Activated T-cell treated with anti-CD3 and anti-CD28 coated beads, Interleukin-2, amount 50 U/mL, for 72 hours (primary cell): ENCODE data around the gene ANKRD27. TPM values are rescaled to one million over a fixed set of nuclear protein-coding genes. Genes with fewer than 3 reads are reported as not detected.
"Not testable (repeated sequence)": the region's sequence is repeated elsewhere in the genome, so short reads cannot be mapped to it uniquely, and the experiment has no call there.

Source experiments
- ATAC-seq, 2 donors: fragments of 150-1000 bp; cut with Tn5 transposase; replicated peaks in 1 of 2; 2 replicates each; pipeline ENCODE4 v1.10.0; 2021; ENCODE audit warnings: moderate library complexity in 2 of 2, mild to moderate bottlenecking in 1 of 2
- DNase-seq, 2 donors: peaks; one replicate each; pipeline ENCODE4 v3.0.0; 2021 to 2022; ENCODE audit warnings: mixed read lengths in 1 of 2
- H3K27ac Mint-ChIP-seq: one replicate; pipeline ENCODE4 v1.8.0; 2022; ENCODE audit warnings: mild to moderate bottlenecking, moderate library complexity, mixed read lengths
- H3K27me3 Mint-ChIP-seq: one replicate; pipeline ENCODE4 v1.8.0; 2022; ENCODE audit warnings: low read depth, mixed read lengths
- H3K36me3 Mint-ChIP-seq, 2 donors: one replicate each; pipeline ENCODE4 v1.8.0; 2022; ENCODE audit warnings: mixed read lengths in 2 of 2, mild to moderate bottlenecking in 1 of 2; ENCODE audit not compliant: insufficient read depth in 2 of 2
- H3K4me1 Mint-ChIP-seq: one replicate; pipeline ENCODE4 v1.8.0; 2022; ENCODE audit warnings: low read depth, mixed read lengths
- H3K4me3 Mint-ChIP-seq, 2 donors: one replicate each; pipeline ENCODE4 v1.8.0; 2022; ENCODE audit warnings: mild to moderate bottlenecking in 2 of 2, mixed read lengths in 2 of 2, moderate library complexity in 2 of 2
- H3K9me3 Mint-ChIP-seq, 2 donors: one replicate each; pipeline ENCODE4 v1.8.0; 2022; ENCODE audit warnings: mixed read lengths in 2 of 2
- total RNA-seq, 2 donors: library from RNA; stranded (reverse); gene quantifications; one replicate each; pipeline ENCODE4 v1.2.3, GENCODE V29; 2022

ANKRD27 gene
- total RNA-seq, 2 donors from 2014 or later, result 34.5 to 43.3 TPM

- not testable (repeated sequence) for H3K9me3 Mint-ChIP-seq, H3K36me3 Mint-ChIP-seq, H3K27ac Mint-ChIP-seq
- Mint-ChIP-seq H3K27me3 (peaks cover 21% of the 10 kb centered on the region), H3K4me1 (peaks cover 23% of the 10 kb centered on the region), H3K4me3 (peak overlapping the region; percentile 89 to 94)
- DNase-seq, result peak; percentile 8 to 21
- peak; percentile 53 to 56 for ATAC-seq
Measured at GRCh38 chr19:32572700-32573491, 102.1 kb downstream of the ANKRD27 start.

GRCh38 chr19:32571471-32572075 is 103.4 kb downstream of the ANKRD27 start:
- H3K27me3 Mint-ChIP-seq, result peaks cover 21% of the 10 kb centered on the region
- peaks cover 23% of the 10 kb centered on the region for H3K4me1 Mint-ChIP-seq
- H3K4me3 Mint-ChIP-seq, H3K27ac Mint-ChIP-seq, H3K36me3 Mint-ChIP-seq, H3K9me3 Mint-ChIP-seq, ATAC-seq, DNase-seq: not testable (repeated sequence)

- H3K27ac Mint-ChIP-seq, result no peak overlapping the region
- ATAC-seq, result peak; percentile 79 to 83
Measured at GRCh38 chr19:32570081-32570785, 104.7 kb downstream of the ANKRD27 start.

GRCh38 chr19:32567486-32567885 is 107.5 kb downstream of the ANKRD27 start:
- no peak overlapping the region for H3K4me3 Mint-ChIP-seq
- H3K27me3 Mint-ChIP-seq, result peaks cover 14% of the 10 kb centered on the region
- H3K27ac Mint-ChIP-seq, result no peak overlapping the region
- ATAC-seq (no peak), DNase-seq (no peak)
- no peaks in the 10 kb centered on the region for H3K9me3 Mint-ChIP-seq
- no peaks in the 10 kb centered on the region for H3K36me3 Mint-ChIP-seq
- peaks cover 10% of the 10 kb centered on the region for H3K4me1 Mint-ChIP-seq

More at GRCh38 chr19:32570081-32570785, 104.7 kb downstream of the ANKRD27 start:
- H3K27me3 Mint-ChIP-seq, result peaks cover 21% of the 10 kb centered on the region
- H3K4me1 Mint-ChIP-seq, result peaks cover 23% of the 10 kb centered on the region
- H3K4me3 Mint-ChIP-seq, result peak overlapping the region; percentile 23 to 48
- H3K36me3 Mint-ChIP-seq, result no peaks in the 10 kb centered on the region
- DNase-seq, result peak; percentile 40 to 54
- H3K9me3 Mint-ChIP-seq, result no peaks in the 10 kb centered on the region

- ATAC-seq, result no peak
Measured at GRCh38 chr19:32566246-32566830, 108.6 kb downstream of the ANKRD27 start.

GRCh38 chr19:32563761-32564160 is 111.2 kb downstream of the ANKRD27 start:
- no peak overlapping the region for H3K27ac Mint-ChIP-seq
- H3K36me3 Mint-ChIP-seq, result no peaks in the 10 kb centered on the region
- H3K27me3 Mint-ChIP-seq, result no peaks in the 10 kb centered on the region
- DNase-seq (no peak), ATAC-seq (no peak)
- no peaks in the 10 kb centered on the region for H3K4me1 Mint-ChIP-seq
- H3K4me3 Mint-ChIP-seq, result no peak overlapping the region
- H3K9me3 Mint-ChIP-seq, result no peaks in the 10 kb centered on the region

More at GRCh38 chr19:32566246-32566830, 108.6 kb downstream of the ANKRD27 start:
- H3K27ac Mint-ChIP-seq, result no peak overlapping the region
- peaks cover 14% of the 10 kb centered on the region for H3K27me3 Mint-ChIP-seq
- DNase-seq, result no peak
- no peak overlapping the region for H3K4me3 Mint-ChIP-seq
- H3K9me3 Mint-ChIP-seq, result no peaks in the 10 kb centered on the region
- H3K4me1 Mint-ChIP-seq, result peaks cover 8% of the 10 kb centered on the region
- H3K36me3 Mint-ChIP-seq, result no peaks in the 10 kb centered on the region

- no peak for ATAC-seq
- no peak overlapping the region for H3K4me3 Mint-ChIP-seq
- H3K9me3 Mint-ChIP-seq, result no peaks in the 10 kb centered on the region
- no peaks in the 10 kb centered on the region for H3K36me3 Mint-ChIP-seq
- DNase-seq, result no peak
- H3K4me1 Mint-ChIP-seq, result no peaks in the 10 kb centered on the region
- H3K27ac Mint-ChIP-seq, result no peak overlapping the region
- no peaks in the 10 kb centered on the region for H3K27me3 Mint-ChIP-seq
Measured at GRCh38 chr19:32558607-32559228, 116.3 kb downstream of the ANKRD27 start.

GRCh38 chr19:32555786-32556185 is 119.2 kb downstream of the ANKRD27 start:
- no peak for DNase-seq
- Mint-ChIP-seq H3K4me3 (no peak overlapping the region), H3K4me1 (no peaks in the 10 kb centered on the region), H3K27me3 (no peaks in the 10 kb centered on the region), H3K9me3 (no peaks in the 10 kb centered on the region), H3K27ac (no peak overlapping the region), H3K36me3 (no peaks in the 10 kb centered on the region)
- peak in 1 of 2 donors; percentile 37 for ATAC-seq

- H3K9me3 Mint-ChIP-seq, result no peaks in the 10 kb centered on the region
- ATAC-seq (no peak), DNase-seq (no peak)
- no peaks in the 10 kb centered on the region for H3K27me3 Mint-ChIP-seq
- no peak overlapping the region for H3K4me3 Mint-ChIP-seq
- no peaks in the 10 kb centered on the region for H3K36me3 Mint-ChIP-seq
- H3K27ac Mint-ChIP-seq, result no peak overlapping the region
- H3K4me1 Mint-ChIP-seq, result no peaks in the 10 kb centered on the region
Measured at GRCh38 chr19:32550666-32551065, 124.3 kb downstream of the ANKRD27 start.

Other genes with a start within 250 kb of the ANKRD27 start
- gene PDCD5, start 94.0 kb downstream of the ANKRD27 start, total RNA-seq, result 100 to 1,000 TPM in 1 of 2 donors, 10 to 100 TPM in 1; 96.6 to 100 TPM
- under 1 TPM; 0.14 to 0.31 TPM for gene RGS9BP, start 668 bp upstream of the ANKRD27 start, total RNA-seq
- gene NUDT19, start 16.6 kb upstream of the ANKRD27 start, total RNA-seq, result 10 to 100 TPM; 26.1 to 28.0 TPM
- 1 to 10 TPM in 1 of 2 donors, under 1 TPM in 1; 0.91 to 2.0 TPM for gene TDRD12, start 44.6 kb upstream of the ANKRD27 start, total RNA-seq
- gene SLC7A9, start 194.6 kb upstream of the ANKRD27 start, total RNA-seq, result under 1 TPM in 1 of 2 donors, not detected in 1; 0.28 TPM